HCT116 (cell line): ENCODE measurements around the gene BSND. TPM values are rescaled to one million over a fixed set of nuclear protein-coding genes. Genes with fewer than 3 reads are reported as not detected.

Experiments
- ATAC-seq: fragments of 200-7000 bp; cut with Tn5 transposase; 2 replicates; pipeline ENCODE4 v1.9.1; 2020; ENCODE audit warnings: mild to moderate bottlenecking, moderate library complexity
- BruUV-seq: library from RNA; stranded (reverse); fragments of 400-500 nt; replicated peaks from 2 replicates; lab custom pipeline; 2021; lab: Mats Ljungman, UMichigan
- CTCF ChIA-PET: fragments of 300-600 bp; sonication (Branson Sonifier 250); formaldehyde crosslinking; loops from one replicate; lab custom pipeline; 2021; ENCODE audit warnings: antibody characterized with exemption; lab: Charles Lee
- POLR2A ChIA-PET: fragments of 300-600, 350-600 bp; sonication (Branson Sonifier 250); formaldehyde crosslinking; loops from one replicate; lab custom pipeline; 2021; ENCODE audit warnings: antibody characterized with exemption; lab: Charles Lee
- RAD21 ChIA-PET, 2 experiments: fragments of 300-600 bp; sonication (Branson Sonifier 250); formaldehyde crosslinking; loops; one replicate each; lab custom pipeline; 2023; ENCODE audit warnings: low total read pairs in 2 of 2; ENCODE audit not compliant: uncharacterized antibody in 2 of 2, unreplicated experiment in 2 of 2, low non-redundant PET in 1 of 2; lab: Charles Lee
- DNase-seq: peaks from one replicate; pipeline ENCODE4 v3.0.0-alpha.2; 2010; ENCODE audit warnings: low read depth, low spot score
- H2AFZ ChIP-seq: fragments of 200-600 bp; shearing (Covaris generic), sonication (generic); 2 replicates; pipeline ENCODE4 v1.6.1; 2017; ENCODE audit warnings: low read depth, mixed run types, mixed read lengths, antibody characterized with exemption, low read length; ENCODE audit not compliant: poor library complexity, severe bottlenecking
- H3K27ac ChIP-seq: 2 replicates; pipeline ENCODE4 v1.5.1; 2012; ENCODE audit warnings: low read depth, low read length
- H3K27me3 ChIP-seq: fragments of 200-600 bp; sonication (generic); 2 replicates; pipeline ENCODE4 v1.6.1; 2016; ENCODE audit warnings: mixed run types, low read length, mixed read lengths; ENCODE audit not compliant: insufficient read depth
- H3K36me3 ChIP-seq, 2 experiments: fragments of 200-500 bp in 1 of 2; fragments of 200-600 bp in 1 of 2; sonication (Bioruptor generic) in 1 of 2; sonication (generic) in 1 of 2; 2 replicates each; pipeline versions ENCODE4 v1.5.1 to v1.6.1; 2014 to 2016; ENCODE audit warnings: low read length in 2 of 2, inconsistent platforms in 1 of 2, mixed read lengths in 1 of 2, mixed run types in 1 of 2; ENCODE audit not compliant: insufficient read depth in 2 of 2, control insufficient read depth in 1 of 2
- H3K4me1 ChIP-seq, 2 experiments: fragments of 200-600 bp in 1 of 2; sonication (generic) in 1 of 2; 2 replicates each; pipeline versions ENCODE4 v1.5.1 to v1.6.1; 2012 to 2017; ENCODE audit warnings: low read length in 2 of 2, inconsistent platforms in 1 of 2, mild to moderate bottlenecking in 1 of 2, mixed read lengths in 1 of 2, mixed run types in 1 of 2, moderate library complexity in 1 of 2; ENCODE audit not compliant: insufficient read depth in 2 of 2, control insufficient read depth in 1 of 2
- H3K4me2 ChIP-seq: fragments of 200-600 bp; sonication (generic); 2 replicates; pipeline ENCODE4 v1.6.1; 2017; ENCODE audit warnings: mixed run types, low read length, mixed read lengths
- H3K4me3 ChIP-seq, 2 experiments: fragments of 200-600 bp in 1 of 2; sonication (generic) in 1 of 2; replicated peaks in 1 of 2; 2 replicates each; pipeline ENCODE4 v1.5.1; 2011 to 2016; ENCODE audit warnings: low read length in 2 of 2, control low read depth in 1 of 2, low read depth in 1 of 2, mild to moderate bottlenecking in 1 of 2, mixed read lengths in 1 of 2, mixed run types in 1 of 2
- H3K79me2 ChIP-seq: fragments of 200-600 bp; sonication (generic); 2 replicates; pipeline ENCODE4 v1.6.1; 2017; ENCODE audit warnings: mild to moderate bottlenecking, mixed run types, low read length, moderate library complexity, mixed read lengths; ENCODE audit not compliant: insufficient read depth
- H3K9ac ChIP-seq: fragments of 200-600 bp; sonication (generic); 2 replicates; pipeline ENCODE4 v1.6.1; 2016; ENCODE audit warnings: low read length, mixed read lengths
- H3K9me2 ChIP-seq: fragments of 200-600 bp; sonication (generic), shearing (Covaris generic); 2 replicates; pipeline ENCODE4 v1.6.1; 2017; ENCODE audit warnings: mixed run types, mild to moderate bottlenecking, moderate library complexity; ENCODE audit not compliant: insufficient read depth
- H3K9me3 ChIP-seq, 2 experiments: fragments of 200-500 bp in 1 of 2; fragments of 200-600 bp in 1 of 2; sonication (Bioruptor generic) in 1 of 2; sonication (generic) in 1 of 2; 2 replicates each; pipeline ENCODE4 v1.6.1; 2014 to 2017; ENCODE audit warnings: low read length in 2 of 2, mixed read lengths in 2 of 2, inconsistent platforms in 1 of 2, low read depth in 1 of 2, mild to moderate bottlenecking in 1 of 2, mixed run types in 1 of 2, moderate library complexity in 1 of 2; ENCODE audit not compliant: control insufficient read depth in 1 of 2, insufficient read depth in 1 of 2
- H4K20me1 ChIP-seq: fragments of 200-600 bp; sonication (generic), shearing (Covaris generic); 2 replicates; pipeline ENCODE4 v1.6.1; 2017; ENCODE audit warnings: mixed run types, mild to moderate bottlenecking, moderate library complexity; ENCODE audit not compliant: insufficient read depth
- ATF3 ChIP-seq: IDR thresholded peaks from 2 replicates; pipeline ENCODE4 v1.6.1; 2012
- EGR1 ChIP-seq: IDR thresholded peaks from 2 replicates; pipeline ENCODE4 v1.6.1; 2012; ENCODE audit warnings: low read depth
- EZH2phosphoT487 ChIP-seq: fragments of 200-600 bp; IDR thresholded peaks from 2 replicates; pipeline ENCODE4 v1.6.1; 2018; ENCODE audit warnings: antibody characterized with exemption, borderline replicate concordance
- POLR2A ChIP-seq: IDR thresholded peaks from 2 replicates; pipeline ENCODE4 v1.7.0; 2011; ENCODE audit warnings: borderline replicate concordance; ENCODE audit not compliant: insufficient read depth, insufficient read length; ENCODE audit errors: extremely low read depth
- POLR2AphosphoS5 ChIP-seq: IDR thresholded peaks from 2 replicates; pipeline ENCODE4 v1.6.1; 2011; ENCODE audit warnings: mild to moderate bottlenecking, low read depth, low read length, moderate library complexity
- REST ChIP-seq: IDR thresholded peaks from 2 replicates; pipeline ENCODE4 v1.6.1; 2012; ENCODE audit warnings: low read depth
- SRF ChIP-seq: IDR thresholded peaks from 2 replicates; pipeline ENCODE4 v1.6.1; 2012; ENCODE audit warnings: low read depth
- ZBTB33 ChIP-seq: IDR thresholded peaks from 2 replicates; pipeline ENCODE4 v1.6.1; 2011; ENCODE audit warnings: mild to moderate bottlenecking, low read length, moderate library complexity; ENCODE audit not compliant: insufficient replicate concordance; ENCODE audit errors: extremely low read depth
- ZFX ChIP-seq: fragments of 450-650 bp; IDR thresholded peaks from 2 replicates; pipeline ENCODE4 v1.6.1; 2017
- intact Hi-C: fragments of 100-400 bp; cut with micrococcal nuclease; formaldehyde crosslinking; loops from 2 replicates; pipeline ENCODE4 v1.10.0; 2022
- total RNA-seq: library from RNA; stranded (reverse); gene quantifications from one replicate; pipeline ENCODE4 v1.2.1, GENCODE V29; 2021; ENCODE audit not compliant: unreplicated experiment

The BSND gene
- total RNA-seq, 1 experiment from 2014 or later = not detected

DNA sequence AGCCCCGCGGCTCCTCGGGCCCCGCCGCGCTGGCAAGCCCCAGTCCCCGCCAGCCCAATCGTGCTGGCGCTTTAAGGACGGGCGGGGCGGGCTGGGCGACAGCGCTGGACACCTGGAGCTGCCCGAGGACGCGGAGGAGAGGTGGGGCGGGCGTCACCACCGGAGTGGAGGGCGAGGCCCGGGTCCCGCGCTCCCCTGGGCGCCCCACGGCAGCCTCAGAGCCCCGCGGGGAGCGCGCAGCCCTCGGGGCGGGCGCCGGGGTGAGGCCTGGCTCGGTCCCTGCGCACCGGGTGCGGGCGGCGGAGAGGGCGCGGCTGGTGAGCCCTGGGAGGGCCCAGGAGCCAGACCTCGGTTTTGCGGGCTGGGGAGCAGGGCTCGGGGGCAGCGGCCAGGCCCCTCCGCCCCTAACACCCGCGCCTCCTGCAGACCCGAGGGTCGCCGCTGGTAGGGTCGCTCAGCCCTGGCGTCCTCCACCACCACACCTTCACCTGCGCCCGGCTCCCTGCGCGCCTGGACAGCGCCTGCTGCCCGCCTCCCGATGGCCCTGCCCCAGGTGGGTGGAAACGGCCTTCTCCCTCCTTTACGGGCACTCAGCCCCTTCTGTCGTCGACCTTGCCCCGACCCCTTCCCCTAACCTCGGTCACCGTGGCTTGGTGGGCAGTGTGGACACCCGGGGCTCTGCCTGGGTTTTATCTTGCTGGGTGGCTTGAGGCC, 18.0 kb upstream of the BSND start, which contains the start of gene TMEM61 (continued):
- TF ChIP-seq POLR2AphosphoS5 (peak; percentile 51; the same call in 1 of the 2 replicates), EGR1 (no peak), ATF3 (no peak)

- no peak for DNase-seq
- no peak for TF ChIP-seq ZFX
- TF ChIP-seq REST = no peak
- no peak for TF ChIP-seq ZBTB33
- TF ChIP-seq POLR2A = no peak
- TF ChIP-seq EZH2phosphoT487 = no peak
- no peak for TF ChIP-seq SRF
- intact Hi-C loops = no loop called here
- no peak overlapping the region for H2AFZ ChIP-seq
- H3K9me3 ChIP-seq = no peaks in the 10 kb centered on the region
- no peaks in the 10 kb centered on the region for H3K9me2 ChIP-seq
- no peaks in the 10 kb centered on the region for H4K20me1 ChIP-seq
- ATAC-seq = no peak
- ChIA-PET RAD21 (no interaction called here), POLR2A (no interaction called here), CTCF (no interaction called here)
- H3K4me1 ChIP-seq = peaks cover 0 to 25% of the 10 kb centered on the region in 2 experiments; a peak in 2 of 4 replicates
- no TSS peak for BruUV-seq
- no peak overlapping the region for H3K27ac ChIP-seq
- H3K4me2 ChIP-seq = peak overlapping the region; percentile 88
- H3K27me3 ChIP-seq = no peaks in the 10 kb centered on the region
- H3K36me3 ChIP-seq = no peaks in the 10 kb centered on the region
- no peak overlapping the region for H3K9ac ChIP-seq
- no peaks in the 10 kb centered on the region for H3K79me2 ChIP-seq
- H3K4me3 ChIP-seq = no peak overlapping the region
Observed at GRCh38 chr1:54981466-54981865, 17.3 kb upstream of the BSND start.
